Endothelial cell of umbilical vein (primary cell): ENCODE measurements around the gene FHIT. TPM values are rescaled to one million over a fixed set of nuclear protein-coding genes. Genes with fewer than 3 reads are reported as not detected.

Experiments used
- BruUV-seq: library from RNA; stranded (reverse); fragments of 400-500 nt; replicated peaks from 2 replicates; lab custom pipeline; 2021; lab: Mats Ljungman, UMichigan
- CTCF ChIA-PET: fragments of 300-600, 350-600 bp; sonication (Branson Sonifier 250); formaldehyde crosslinking; loops from one replicate; lab custom pipeline; 2021; ENCODE audit warnings: antibody characterized with exemption, inconsistent platforms; lab: Charles Lee
- POLR2A ChIA-PET: fragments of 300-600, 350-600 bp; sonication (Branson Sonifier 250); formaldehyde crosslinking; loops from one replicate; lab custom pipeline; 2021; ENCODE audit warnings: antibody characterized with exemption, inconsistent platforms; lab: Charles Lee
- DNase-seq: peaks from one replicate; pipeline ENCODE4 v3.0.0-alpha.2; 2011; ENCODE audit warnings: low read depth, low spot score
- FAIRE-seq: peaks from 2 replicates; lab custom pipeline; 2011; peaks lifted over from hg19 to GRCh38; lab: Jason Lieb, UNC
- H2AFZ ChIP-seq: 2 replicates; pipeline ENCODE4 v1.6.0; 2012; ENCODE audit warnings: low read depth, low read length, control low read depth, inconsistent platforms
- H3K27ac ChIP-seq: 2 replicates; pipeline ENCODE4 v1.5.1; 2011; ENCODE audit warnings: low read depth, mild to moderate bottlenecking, control low read depth, low read length, moderate library complexity; ENCODE audit not compliant: insufficient read depth
- H3K27me3 ChIP-seq, 2 experiments: 2 replicates each; pipeline versions ENCODE4 v1.6.0 to v1.6.1; 2011; ENCODE audit warnings: low read length in 2 of 2, mixed read lengths in 1 of 2; ENCODE audit not compliant: control insufficient read depth in 2 of 2, insufficient read depth in 2 of 2
- H3K36me3 ChIP-seq, 2 experiments: 2 replicates in 1 of 2; 3 replicates in 1 of 2; pipeline ENCODE4 v1.5.1; 2011; ENCODE audit warnings: low read length in 2 of 2, mild to moderate bottlenecking in 1 of 2, moderate library complexity in 1 of 2; ENCODE audit not compliant: control insufficient read depth in 2 of 2, insufficient read depth in 2 of 2; ENCODE audit errors: extremely low read depth in 1 of 2
- H3K4me1 ChIP-seq: 3 replicates; pipeline ENCODE4 v1.5.1; 2011; ENCODE audit warnings: mild to moderate bottlenecking, low read length; ENCODE audit not compliant: control insufficient read depth, insufficient read depth; ENCODE audit errors: extremely low read depth
- H3K4me2 ChIP-seq: 2 replicates; pipeline ENCODE4 v1.6.1; 2011; ENCODE audit warnings: low read length, control low read depth, mixed read lengths; ENCODE audit not compliant: insufficient read depth
- H3K4me3 ChIP-seq, 3 experiments: fragments of 200-600 bp in 1 of 3; sonication (generic), shearing (Covaris generic) in 1 of 3; replicated peaks in 1 of 3; 2 replicates each; pipeline ENCODE4 v1.5.1; 2011 to 2016; ENCODE audit warnings: control low read depth in 3 of 3, low read length in 3 of 3, mild to moderate bottlenecking in 2 of 3, inconsistent platforms in 1 of 3, low read depth in 1 of 3, moderate library complexity in 1 of 3; ENCODE audit not compliant: insufficient read depth in 1 of 3
- H3K79me2 ChIP-seq: 2 replicates; pipeline ENCODE4 v1.6.0; 2012; ENCODE audit warnings: low read length, inconsistent platforms; ENCODE audit not compliant: control insufficient read depth, insufficient read depth
- H3K9ac ChIP-seq: replicated peaks from 2 replicates; pipeline ENCODE3; 2011; ENCODE audit warnings: low read length, control low read depth; ENCODE audit not compliant: insufficient read depth; ENCODE audit errors: extremely low read depth
- H3K9me1 ChIP-seq: replicated peaks from 3 replicates; pipeline ENCODE4 v1.6.0; 2011; ENCODE audit warnings: mild to moderate bottlenecking, low read length; ENCODE audit not compliant: control insufficient read depth, insufficient read depth; ENCODE audit errors: extremely low read depth
- H3K9me3 ChIP-seq: replicated peaks from 2 replicates; pipeline ENCODE4 v1.5.1; 2012; ENCODE audit warnings: low read length, inconsistent platforms; ENCODE audit not compliant: control insufficient read depth, insufficient read depth
- H4K20me1 ChIP-seq: replicated peaks from 2 replicates; pipeline ENCODE3; 2011; ENCODE audit warnings: mild to moderate bottlenecking, low read length; ENCODE audit not compliant: control insufficient read depth, insufficient read depth; ENCODE audit errors: extremely low read depth
- CTCF ChIP-seq, 2 donors: IDR thresholded peaks; 1 replicate in 1 of 2; 2 replicates in 1 of 2; pipeline ENCODE4 v1.5.1; 2011; ENCODE audit warnings: low read length in 2 of 2, mild to moderate bottlenecking in 2 of 2, moderate library complexity in 2 of 2, control low read depth in 1 of 2, inconsistent platforms in 1 of 2, low read depth in 1 of 2; ENCODE audit not compliant: insufficient read depth in 1 of 2; ENCODE audit errors: extremely low read depth in 1 of 2
- EZH2 ChIP-seq: IDR thresholded peaks from 2 replicates; pipeline ENCODE4 v1.6.1; 2012; ENCODE audit warnings: borderline replicate concordance, low read depth, mild to moderate bottlenecking, moderate library complexity, low read length, inconsistent platforms; ENCODE audit not compliant: severe bottlenecking
- FOS ChIP-seq: IDR thresholded peaks from 2 replicates; pipeline ENCODE4 v1.6.1; 2011; ENCODE audit warnings: mild to moderate bottlenecking, low read length, moderate library complexity, borderline replicate concordance; ENCODE audit not compliant: insufficient read depth
- GATA2 ChIP-seq: IDR thresholded peaks from 2 replicates; pipeline ENCODE4 v1.7.0; 2011; ENCODE audit warnings: low read depth, mild to moderate bottlenecking, moderate library complexity, mixed read lengths, low read length; ENCODE audit not compliant: insufficient read length, insufficient read depth
- JUN ChIP-seq: IDR thresholded peaks from 2 replicates; pipeline ENCODE4 v1.6.1; 2011; ENCODE audit warnings: borderline replicate concordance, low read depth; ENCODE audit not compliant: insufficient read length, insufficient read depth
- MAX ChIP-seq: IDR thresholded peaks from 2 replicates; pipeline ENCODE4 v1.6.1; 2011; ENCODE audit not compliant: insufficient read depth, insufficient read length
- MYC ChIP-seq: IDR thresholded peaks from one replicate; pipeline ENCODE4 v1.6.1; 2011; ENCODE audit warnings: mild to moderate bottlenecking, low read depth, low read length
- POLR2A ChIP-seq: IDR thresholded peaks from 2 replicates; pipeline ENCODE4 v1.6.1; 2012; ENCODE audit warnings: low read depth, mild to moderate bottlenecking, control low read depth, low read length
- POLR2AphosphoS5 ChIP-seq: IDR thresholded peaks from 2 replicates; pipeline ENCODE4 v1.6.1; 2012; ENCODE audit warnings: low read depth, mild to moderate bottlenecking, control low read depth, low read length, moderate library complexity; ENCODE audit not compliant: insufficient read depth
- dilution Hi-C: fragments of 300-500 bp; cut with MboI; formaldehyde crosslinking; loops from one replicate; pipeline ENCODE4 v1.15.0; 2019; ENCODE audit warnings: low sequenced_read_pairs; ENCODE audit not compliant: extremely low pct_ligation_motif_present
- intact Hi-C: fragments of 100-400 bp; cut with micrococcal nuclease; formaldehyde crosslinking; loops from one replicate; pipeline ENCODE4 v1.10.0; 2022
- polyA plus RNA-seq, 4 experiments: library from polyadenylated mRNA; depleted of rRNA in 3 of 4; stranded (reverse) in 3 of 4; unstranded in 1 of 4; fragments of >200 nt; gene quantifications; 2 replicates each; pipeline versions ENCODE4 v1.2.1 to v1.2.3, GENCODE V29; 2011 to 2012; ENCODE audit warnings: missing spikeins in 1 of 4
- total RNA-seq: library from RNA; stranded (reverse); gene quantifications from 2 replicates; pipeline ENCODE4 v1.2.3, GENCODE V29; 2021

FHIT gene
- total and polyA plus RNA-seq, 2 donors (not counting 3 experiments of a cell fraction or from before 2014, with no cell fraction given) = 0.47 to 2.2 TPM

GRCh38 chr3:60932170-60932569, 319.1 kb downstream of the FHIT start:
- H3K36me3 ChIP-seq = no peaks in the 10 kb centered on the region
- no peak overlapping the region for H3K9ac ChIP-seq
- no peaks in the 10 kb centered on the region for H3K79me2 ChIP-seq
- BruUV-seq = no TSS peak
- H3K4me1 ChIP-seq = no peaks in the 10 kb centered on the region
- no peaks in the 10 kb centered on the region for H3K9me1 ChIP-seq
- POLR2A ChIA-PET = no interaction called here
- H4K20me1 ChIP-seq = no peaks in the 10 kb centered on the region
- no peak overlapping the region for H3K4me2 ChIP-seq
- no peak overlapping the region for H2AFZ ChIP-seq
- no peaks in the 10 kb centered on the region for H3K27me3 ChIP-seq
- DNase-seq (no peak), FAIRE-seq (no peak)
- CTCF ChIA-PET = no interaction called here
- no peak overlapping the region for H3K4me3 ChIP-seq
- intact Hi-C loops (no loop called here), dilution Hi-C loops (no loop called here)
- no peaks in the 10 kb centered on the region for H3K9me3 ChIP-seq
- TF ChIP-seq POLR2A (no peak), JUN (no peak)
- H3K27ac ChIP-seq = no peak overlapping the region

- no peaks in the 10 kb centered on the region for H3K4me1 ChIP-seq
- H4K20me1 ChIP-seq = no peaks in the 10 kb centered on the region
- H3K36me3 ChIP-seq = no peaks in the 10 kb centered on the region
- no peak overlapping the region for H2AFZ ChIP-seq
- no peak overlapping the region for H3K4me2 ChIP-seq
- H3K9me1 ChIP-seq = no peaks in the 10 kb centered on the region
- H3K4me3 ChIP-seq = no peak overlapping the region
- H3K9me3 ChIP-seq = no peaks in the 10 kb centered on the region
- POLR2A ChIA-PET = no interaction called here
- H3K79me2 ChIP-seq = no peaks in the 10 kb centered on the region
- H3K27me3 ChIP-seq = no peaks in the 10 kb centered on the region
- CTCF ChIA-PET = no interaction called here
- FAIRE-seq = no peak
- no peak overlapping the region for H3K9ac ChIP-seq
- no peak for DNase-seq
- no TSS peak for BruUV-seq
- TF ChIP-seq JUN (no peak), FOS (no peak), POLR2A (no peak), MYC (no peak), EZH2 (no peak), CTCF (IDR thresholded peaks at IDR 0.05; ENCODE audit: extremely low read depth in 1 of 2, insufficient read depth in 1 of 2, low read depth in 1 of 2, low read length in 2 of 2) (no peak), MAX (no peak), GATA2 (no peak), POLR2AphosphoS5 (no peak)
- intact Hi-C loops (no loop called here), dilution Hi-C loops (no loop called here)
- no peak overlapping the region for H3K27ac ChIP-seq
Measured at GRCh38 chr3:60931452-60931851, 319.8 kb downstream of the FHIT start.
